Cardiac muscle cell (in vitro differentiated cells and primary cell): ENCODE results near the gene FA2H. TPM values are rescaled to one million over a fixed set of nuclear protein-coding genes. Genes with fewer than 3 reads are reported as not detected.

Source experiments
- DNase-seq, 2 donors: peaks; one replicate each; pipeline versions ENCODE4 v3.0.0 to v3.0.0-alpha.2; 2010 to 2017; ENCODE audit warnings: low read depth in 1 of 2, low spot score in 1 of 2
- H3K27ac ChIP-seq: fragments of 200-600 bp; sonication (generic); 2 replicates; pipeline ENCODE4 v1.5.1; 2016
- H3K27me3 ChIP-seq: fragments of 200-600 bp; sonication (generic); 2 replicates; pipeline ENCODE4 v1.6.0; 2016; ENCODE audit warnings: control low read depth
- H3K36me3 ChIP-seq: fragments of 200-600 bp; sonication (generic); 2 replicates; pipeline ENCODE4 v1.5.1; 2016; ENCODE audit warnings: control low read depth
- H3K4me1 ChIP-seq: fragments of 200-600 bp; sonication (generic); 2 replicates; pipeline ENCODE4 v1.8.1; 2017; ENCODE audit warnings: low read depth, mild to moderate bottlenecking, mixed run types
- H3K4me3 ChIP-seq: fragments of 200-600 bp; sonication (generic); 2 replicates; pipeline ENCODE4 v1.5.1; 2016; ENCODE audit warnings: mild to moderate bottlenecking
- H3K9me3 ChIP-seq: fragments of 200-600 bp; sonication (generic); 2 replicates; pipeline ENCODE4 v1.5.1; 2017; ENCODE audit warnings: low read depth, mild to moderate bottlenecking, control low read depth
- polyA plus RNA-seq: library from polyadenylated mRNA; unstranded; fragments of >200 nt; fragmentation: Nextera tagmentation; extraction: Ambion mirVana; gene quantifications from 2 replicates; pipeline ENCODE4 v1.2.1, GENCODE V29; 2016
- total RNA-seq: library from RNA; depleted of rRNA; stranded (reverse); fragments of >200 nt; gene quantifications from 2 replicates; pipeline ENCODE4 v1.2.3, GENCODE V29; 2016
- TF ChIP-seq, protein P1 (sequence below): IDR thresholded peaks from 2 replicates; pipeline ENCODE4 v1.5.1; 2012; ENCODE audit warnings: low read depth, mild to moderate bottlenecking, low read length

FA2H gene
- total and polyA plus RNA-seq, 2 experiments from 2014 or later: 0.15 to 0.82 TPM

DNA sequence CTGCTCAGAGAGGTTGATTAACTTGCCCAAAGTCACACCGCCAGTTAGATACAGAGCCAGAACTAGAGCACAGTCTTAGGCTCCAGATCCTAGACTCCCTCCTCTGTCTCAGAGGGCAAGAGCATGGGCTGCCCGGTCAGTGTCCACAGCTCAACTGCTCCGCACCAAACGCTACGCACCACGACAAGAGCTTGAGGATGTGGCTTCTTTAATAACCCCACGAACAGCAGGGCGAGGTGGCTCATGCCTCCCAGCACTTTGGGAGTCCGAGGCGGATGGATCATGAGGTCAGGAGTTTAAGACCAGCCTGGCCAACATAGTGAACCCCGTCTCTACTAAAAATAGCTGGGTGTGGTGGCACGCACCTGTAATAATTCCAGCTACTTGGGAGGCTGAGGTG, 21.4 kb downstream of the FA2H start:
- no peak overlapping the region for H3K27ac ChIP-seq
- H3K4me1 ChIP-seq: no peaks in the 10 kb centered on the region
- no peak overlapping the region for H3K4me3 ChIP-seq
- TF ChIP-seq, protein P1, sequence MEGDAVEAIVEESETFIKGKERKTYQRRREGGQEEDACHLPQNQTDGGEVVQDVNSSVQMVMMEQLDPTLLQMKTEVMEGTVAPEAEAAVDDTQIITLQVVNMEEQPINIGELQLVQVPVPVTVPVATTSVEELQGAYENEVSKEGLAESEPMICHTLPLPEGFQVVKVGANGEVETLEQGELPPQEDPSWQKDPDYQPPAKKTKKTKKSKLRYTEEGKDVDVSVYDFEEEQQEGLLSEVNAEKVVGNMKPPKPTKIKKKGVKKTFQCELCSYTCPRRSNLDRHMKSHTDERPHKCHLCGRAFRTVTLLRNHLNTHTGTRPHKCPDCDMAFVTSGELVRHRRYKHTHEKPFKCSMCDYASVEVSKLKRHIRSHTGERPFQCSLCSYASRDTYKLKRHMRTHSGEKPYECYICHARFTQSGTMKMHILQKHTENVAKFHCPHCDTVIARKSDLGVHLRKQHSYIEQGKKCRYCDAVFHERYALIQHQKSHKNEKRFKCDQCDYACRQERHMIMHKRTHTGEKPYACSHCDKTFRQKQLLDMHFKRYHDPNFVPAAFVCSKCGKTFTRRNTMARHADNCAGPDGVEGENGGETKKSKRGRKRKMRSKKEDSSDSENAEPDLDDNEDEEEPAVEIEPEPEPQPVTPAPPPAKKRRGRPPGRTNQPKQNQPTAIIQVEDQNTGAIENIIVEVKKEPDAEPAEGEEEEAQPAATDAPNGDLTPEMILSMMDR: no peak
- H3K9me3 ChIP-seq: no peaks in the 10 kb centered on the region
- no peak for DNase-seq
- no peaks in the 10 kb centered on the region for H3K36me3 ChIP-seq
- H3K27me3 ChIP-seq: no peaks in the 10 kb centered on the region

DNA sequence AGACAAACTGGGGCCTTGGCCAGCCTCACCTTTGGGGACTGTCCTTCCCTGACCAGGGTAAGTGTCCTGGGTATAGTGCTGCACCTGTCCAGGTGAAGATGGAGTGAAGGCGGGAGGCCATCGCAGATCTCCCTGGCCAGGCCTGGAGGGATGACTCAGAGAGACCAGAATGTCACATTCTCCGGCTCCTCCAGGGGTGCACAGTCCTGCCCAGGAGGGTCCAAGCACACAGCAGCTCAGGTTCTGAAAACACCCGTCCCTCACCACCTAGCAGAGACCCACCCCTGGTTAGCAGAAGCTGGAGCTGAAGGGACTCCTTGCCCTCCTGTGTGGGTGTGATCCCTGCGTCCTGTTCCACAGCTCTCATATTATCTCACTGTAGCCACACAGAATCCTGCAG, 21.9 kb downstream of the FA2H start:
- Histone ChIP-seq H3K27ac (no peak overlapping the region), H3K4me3 (no peak overlapping the region), H3K4me1 (no peaks in the 10 kb centered on the region), H3K36me3 (no peaks in the 10 kb centered on the region), H3K27me3 (no peaks in the 10 kb centered on the region), H3K9me3 (no peaks in the 10 kb centered on the region)
- no peak for DNase-seq
- TF ChIP-seq, protein P1: no peak

DNA sequence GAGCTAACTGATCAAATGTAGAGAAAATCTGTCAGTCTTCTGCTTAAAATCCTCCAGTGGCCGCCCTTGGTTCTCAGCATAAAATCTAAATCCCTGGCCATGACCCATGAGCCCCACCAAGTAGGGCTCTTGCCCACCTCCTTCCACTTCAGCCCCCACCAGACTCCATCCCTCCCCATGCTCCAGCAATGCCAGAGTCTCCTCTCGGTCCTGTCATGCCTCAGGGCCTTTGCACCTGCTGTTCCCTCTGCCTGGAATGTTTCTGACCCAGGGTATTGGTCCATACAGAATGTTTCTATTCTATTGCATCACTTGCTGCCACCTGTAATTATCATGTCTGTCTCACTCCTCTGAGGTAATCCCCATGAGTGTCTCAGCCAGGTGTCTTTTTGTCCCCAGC, 22.4 kb downstream of the FA2H start:
- H3K4me1 ChIP-seq: no peaks in the 10 kb centered on the region
- no peak overlapping the region for H3K27ac ChIP-seq
- H3K36me3 ChIP-seq: no peaks in the 10 kb centered on the region
- no peak for DNase-seq
- no peaks in the 10 kb centered on the region for H3K27me3 ChIP-seq
- TF ChIP-seq, protein P1: no peak
- no peaks in the 10 kb centered on the region for H3K9me3 ChIP-seq
- no peak overlapping the region for H3K4me3 ChIP-seq

DNA sequence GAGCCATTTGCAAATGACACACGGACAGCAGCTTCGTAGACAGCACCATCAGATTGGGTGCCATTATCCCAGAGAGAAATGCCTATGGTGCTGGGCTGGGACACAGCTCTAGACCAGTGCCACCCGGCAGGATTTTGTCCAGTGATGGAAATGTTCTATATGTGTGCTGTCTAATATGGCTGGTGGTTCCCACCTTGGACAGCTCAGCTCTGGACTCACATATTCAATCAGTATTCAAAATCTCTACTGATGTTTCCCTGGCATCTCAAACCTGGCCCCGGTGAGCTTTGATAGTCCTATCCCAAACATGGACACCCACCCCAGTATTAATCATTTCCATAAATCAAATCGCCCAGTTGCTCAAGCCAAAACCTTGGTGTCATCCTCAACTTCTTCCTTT, 23.0 kb downstream of the FA2H start:
- H3K36me3 ChIP-seq: no peaks in the 10 kb centered on the region
- H3K4me1 ChIP-seq: no peaks in the 10 kb centered on the region
- TF ChIP-seq, protein P1: no peak

DNA sequence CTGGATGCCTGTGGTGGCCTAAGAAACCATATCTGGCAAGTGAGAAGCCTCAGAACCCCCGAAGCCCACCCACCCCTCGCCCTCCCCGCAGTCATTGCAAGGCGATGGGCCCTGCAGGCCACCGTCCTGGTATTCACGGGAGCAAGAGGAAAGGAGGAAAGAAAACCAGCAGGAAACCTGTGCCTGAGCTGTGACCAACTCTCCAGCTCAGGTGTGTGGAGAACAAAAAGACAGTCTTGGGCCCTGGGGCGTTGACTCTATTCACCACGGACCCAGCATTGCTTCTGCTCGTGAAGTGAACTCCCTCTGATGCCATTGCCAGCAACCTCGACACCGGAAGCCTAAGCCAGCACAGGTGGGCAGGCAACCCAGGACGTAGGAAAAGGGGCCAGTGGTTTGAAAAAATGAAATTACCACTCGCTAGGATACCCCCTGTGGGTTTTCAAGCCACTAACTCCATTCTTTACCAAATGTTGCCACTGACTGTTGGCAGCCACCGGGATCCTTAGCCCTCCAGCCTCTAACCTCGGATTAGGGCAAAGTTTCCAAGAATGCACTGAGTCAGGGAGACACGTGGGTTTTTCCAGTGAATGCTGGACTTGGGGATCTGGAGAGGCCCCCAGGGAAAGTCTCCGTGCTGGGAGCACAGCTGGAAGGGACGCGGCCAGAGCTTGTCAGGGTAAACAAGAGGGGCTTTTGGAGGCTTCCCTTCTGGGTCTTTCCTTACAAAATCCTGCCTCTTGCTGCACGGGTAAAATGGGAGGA, 25.1 kb downstream of the FA2H start:
- Histone ChIP-seq H3K4me1 (no peaks in the 10 kb centered on the region), H3K4me3 (no peak overlapping the region), H3K27ac (no peak overlapping the region), H3K27me3 (no peaks in the 10 kb centered on the region), H3K9me3 (no peaks in the 10 kb centered on the region), H3K36me3 (no peaks in the 10 kb centered on the region)
- TF ChIP-seq, protein P1: no peak
- no peak for DNase-seq

More for the DNA sequence above, 23.0 kb downstream of the FA2H start:
- Histone ChIP-seq H3K27me3 (no peaks in the 10 kb centered on the region), H3K27ac (no peak overlapping the region), H3K4me3 (no peak overlapping the region), H3K9me3 (no peaks in the 10 kb centered on the region)
- DNase-seq: no peak
